ENCODE data around the gene HCN3.
A peak's percentile ranks its signal among the peaks of the same experiment; 100 is the strongest.
"Not testable (repeated sequence)": the region's sequence is repeated elsewhere in the genome, so short reads cannot be mapped to it uniquely, and the experiment has no call there.

HCN3 gene

GRCh38 chr1:155277070-155277901, at the start of gene HCN3:
HCN3 (plus strand) TSS chr1:155277463; CDS start chr1:155277591, 128 bp downstream.
- peak; percentile 90 to 92 (median 90) for DNase-seq (ENCODE audit: low read depth in 3 of 3)

DNA sequence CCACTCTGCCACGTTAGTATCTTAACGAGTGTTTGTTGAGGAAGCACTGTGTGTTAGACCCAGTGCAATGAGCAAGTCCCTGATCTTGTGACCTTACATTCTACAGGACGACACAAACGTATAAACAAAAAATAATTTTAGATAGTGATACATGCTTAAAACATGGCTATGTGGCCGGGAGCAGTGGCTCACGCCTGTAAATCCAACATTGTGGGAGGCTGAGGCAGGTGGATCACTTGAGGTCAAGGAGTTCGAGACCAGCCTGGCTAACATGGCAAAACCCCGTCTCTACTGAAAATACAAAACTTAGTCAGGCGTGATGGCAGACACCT, 49.2 kb upstream of the HCN3 start:
- DNase-seq (ENCODE audit: low read depth in 3 of 3): no peak

DNA sequence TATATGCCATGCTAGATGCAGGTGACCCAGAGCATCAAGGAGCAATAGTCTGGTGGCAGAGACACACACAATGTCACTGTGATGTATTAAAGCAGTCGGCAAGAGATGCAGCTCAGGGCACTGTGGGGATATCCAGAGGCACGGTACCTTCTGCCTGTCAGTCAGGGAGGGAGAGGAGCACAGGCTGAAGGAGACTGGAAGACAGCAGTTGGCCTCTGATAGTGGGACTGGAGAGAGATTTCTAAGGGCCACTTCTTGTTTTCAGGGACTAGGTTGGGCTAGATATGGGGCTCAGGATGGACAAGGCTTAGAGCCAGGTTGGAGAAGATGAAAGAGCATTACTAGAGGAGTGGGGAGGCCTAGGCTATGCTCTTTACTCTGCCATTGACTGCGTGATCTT, 46.0 kb upstream of the HCN3 start:
- DNase-seq (ENCODE audit: low read depth in 3 of 3): not testable (repeated sequence)

- not testable (repeated sequence) for DNase-seq (ENCODE audit: low read depth in 3 of 3)
Observed at GRCh38 chr1:155232001-155232978, 45.0 kb upstream of the HCN3 start.

DNA sequence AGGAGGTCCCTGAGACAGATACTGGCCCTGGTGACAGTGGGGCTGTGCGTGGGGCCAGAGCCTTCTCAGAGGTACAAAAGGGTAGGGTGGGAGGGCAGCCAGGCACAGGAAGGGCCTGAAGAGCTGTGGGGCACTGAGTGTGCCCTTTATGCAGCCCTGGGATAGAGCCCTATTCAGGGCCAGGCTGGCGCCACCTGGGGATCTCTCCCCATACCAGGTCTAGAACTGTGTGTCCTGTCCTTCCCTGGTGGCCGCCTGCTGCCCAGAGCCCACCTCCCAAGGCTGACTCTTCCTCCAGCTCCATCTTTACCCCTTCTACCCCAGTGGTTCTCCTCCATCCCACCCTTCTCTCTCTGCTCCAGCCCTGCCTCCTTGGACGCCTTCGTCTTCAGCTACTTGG, 43.8 kb upstream of the HCN3 start:
- not testable (repeated sequence) for DNase-seq (ENCODE audit: low read depth in 3 of 3)

DNA sequence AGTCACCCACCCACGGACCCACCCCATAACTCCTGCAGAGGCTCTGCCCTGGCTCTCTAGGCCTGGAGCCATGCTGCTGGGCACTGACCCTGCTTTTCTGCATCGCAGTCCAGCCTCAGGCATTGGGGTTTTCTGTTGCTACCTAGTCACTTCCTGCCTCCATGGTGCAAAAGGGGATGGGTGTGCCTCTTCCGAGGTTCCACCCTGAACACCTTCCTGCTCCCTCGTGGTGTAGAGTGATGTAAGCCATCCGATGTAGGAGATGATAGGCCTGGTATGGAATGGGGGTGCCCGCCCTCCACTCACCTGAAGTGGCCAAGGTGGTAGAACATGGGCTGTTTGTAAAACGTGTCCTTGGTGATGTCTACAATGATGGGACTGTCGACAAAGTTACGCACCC, 41.9 kb upstream of the HCN3 start:
- DNase-seq (ENCODE audit: low read depth in 3 of 3): not testable (repeated sequence)

GRCh38 chr1:155236451-155236850, 40.8 kb upstream of the HCN3 start:
- no peak for DNase-seq (ENCODE audit: low read depth in 3 of 3)

DNA sequence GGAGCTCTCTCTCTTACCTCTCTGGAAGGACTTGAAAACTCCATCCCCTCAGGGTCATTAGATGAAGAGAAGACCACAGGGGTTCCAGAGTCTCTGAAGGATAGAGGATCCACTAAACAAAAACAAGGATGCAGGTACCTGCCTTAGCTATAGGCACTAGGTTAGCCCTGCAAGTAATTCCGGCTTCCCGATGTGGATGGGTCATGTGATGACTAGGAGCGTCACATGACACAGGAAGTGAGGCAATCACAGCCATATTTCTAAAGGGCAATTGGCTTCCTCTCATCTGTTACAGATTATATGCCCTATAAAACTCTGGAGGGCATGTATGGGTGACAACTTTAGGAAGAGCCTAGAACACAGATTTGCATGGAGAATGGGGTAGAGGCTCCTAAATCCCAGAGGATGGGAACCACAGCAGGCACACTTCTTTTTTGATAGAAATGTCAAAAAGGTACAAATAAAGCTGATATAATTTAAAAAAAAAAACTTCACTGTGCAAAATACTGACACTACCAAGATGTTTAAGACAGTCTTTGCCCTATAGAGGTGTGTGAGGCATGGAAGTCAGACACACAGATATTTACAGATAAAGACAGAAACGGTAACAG, 36.1 kb upstream of the HCN3 start:
- DNase-seq (ENCODE audit: low read depth in 3 of 3): peak in 1 of 3 experiments; percentile 35

GRCh38 chr1:155241841-155242264, 35.4 kb upstream of the HCN3 start:
- no peak for DNase-seq (ENCODE audit: low read depth in 3 of 3)

DNA sequence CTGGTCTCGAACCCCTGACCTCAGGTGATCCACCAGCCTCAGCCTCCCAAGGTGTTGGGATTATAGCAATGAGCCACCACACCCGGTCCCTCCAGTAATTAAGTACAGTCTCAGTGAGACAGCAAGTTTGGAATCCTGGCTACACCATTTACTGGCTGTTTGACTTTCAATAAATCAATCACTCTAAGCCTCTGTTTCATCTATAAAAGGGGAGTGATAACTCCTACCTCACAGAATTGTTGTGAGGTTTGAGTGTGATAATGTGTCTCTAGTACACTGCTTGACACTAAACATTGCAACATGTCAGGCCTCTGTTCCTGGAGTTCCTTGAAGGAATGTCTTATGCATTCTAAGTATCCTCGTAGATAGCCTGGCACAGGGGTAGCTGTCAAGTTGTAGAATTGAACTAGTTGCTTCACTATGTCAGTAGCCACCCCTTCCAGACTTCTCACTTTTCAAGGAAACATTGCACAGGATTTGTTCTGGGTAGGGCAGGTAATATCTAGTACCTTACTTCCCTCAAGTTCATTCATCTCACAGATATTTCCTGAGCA, 34.4 kb upstream of the HCN3 start:
- DNase-seq (ENCODE audit: low read depth in 3 of 3): no peak

- peak; percentile 76 to 84 (median 76) for DNase-seq (ENCODE audit: low read depth in 3 of 3)
Observed at GRCh38 chr1:155244368-155245162, 32.7 kb upstream of the HCN3 start.

DNA sequence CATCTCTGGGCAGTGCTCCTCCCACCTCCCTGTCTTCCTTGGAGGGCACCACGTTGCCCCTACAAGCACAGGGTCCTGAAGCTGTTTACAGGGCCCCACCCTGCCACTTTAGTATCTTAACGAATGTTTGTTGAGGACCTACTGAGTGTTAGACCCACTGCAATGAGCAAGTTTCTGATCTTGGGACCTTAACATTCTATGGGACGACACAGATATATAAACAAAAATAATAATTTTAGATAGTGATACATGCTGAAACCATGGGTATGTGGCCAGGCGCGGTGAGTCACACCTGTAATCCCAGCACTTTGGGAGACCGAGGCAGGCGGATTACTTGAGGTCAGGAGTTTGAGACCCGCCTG, 32.1 kb upstream of the HCN3 start:
- DNase-seq (ENCODE audit: low read depth in 3 of 3): no peak

GRCh38 chr1:155246796-155247195, 30.5 kb upstream of the HCN3 start:
- not testable (repeated sequence) for DNase-seq (ENCODE audit: low read depth in 3 of 3)

- no peak for DNase-seq (ENCODE audit: low read depth in 3 of 3)
Observed at GRCh38 chr1:155247667-155248553, 29.4 kb upstream of the HCN3 start.

GRCh38 chr1:155250246-155250632, 27.0 kb upstream of the HCN3 start:
- no peak for DNase-seq (ENCODE audit: low read depth in 3 of 3)

- peak; percentile 89 to 96 (median 94) for DNase-seq (ENCODE audit: low read depth in 3 of 3)
Observed at GRCh38 chr1:155250633-155251449, 26.4 kb upstream of the HCN3 start.

DNA sequence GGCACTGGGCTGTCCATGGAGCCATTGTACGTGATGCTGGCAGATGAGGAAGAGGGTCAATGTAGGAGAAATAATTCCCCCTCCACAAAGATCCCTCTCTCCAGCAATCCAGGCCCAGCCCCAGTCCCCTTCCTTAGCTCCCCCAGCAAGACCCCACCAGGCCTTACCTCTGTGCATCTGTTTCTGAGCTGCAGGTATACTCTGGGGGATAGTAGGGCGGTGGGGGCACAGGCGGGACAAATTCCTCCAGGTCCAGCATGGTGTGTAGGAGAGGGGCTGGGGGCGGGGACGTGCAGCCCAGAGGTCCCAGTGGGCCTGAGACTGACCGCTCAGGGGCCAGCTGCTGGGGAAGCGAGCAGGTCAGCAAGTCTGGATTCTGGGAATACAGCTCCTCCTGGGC, 25.7 kb upstream of the HCN3 start:
- DNase-seq (ENCODE audit: low read depth in 3 of 3): no peak

DNA sequence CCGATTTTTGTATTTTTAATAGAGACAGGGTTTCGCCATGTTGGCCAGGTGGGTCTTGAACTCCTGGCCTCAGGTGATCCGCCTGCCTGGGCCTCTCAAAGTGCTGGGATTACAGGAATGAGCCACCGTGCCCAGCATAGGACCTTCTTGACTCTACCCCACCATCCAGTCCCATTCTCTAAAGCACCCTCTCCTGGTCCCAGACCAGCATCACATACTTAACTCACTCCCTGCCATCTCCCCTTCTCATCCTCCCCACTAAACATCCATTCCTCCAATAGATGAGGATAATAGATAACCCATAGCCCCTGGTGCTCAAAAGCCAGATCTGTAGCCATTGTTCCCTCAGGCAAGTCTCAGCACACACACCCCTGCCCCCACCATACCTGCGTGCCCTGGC, 24.1 kb upstream of the HCN3 start:
- DNase-seq (ENCODE audit: low read depth in 3 of 3): no peak

- no peak for DNase-seq (ENCODE audit: low read depth in 3 of 3)
Observed at GRCh38 chr1:155253797-155254196, 23.5 kb upstream of the HCN3 start.
